Pancreas (tissue), 10 donors: ENCODE data around the gene MELTF. TPM values are rescaled to one million over a fixed set of nuclear protein-coding genes. Genes with fewer than 3 reads are reported as not detected.

Source experiments
- ATAC-seq, 4 donors: fragments of 200-7000 bp; cut with Tn5 transposase; one replicate each; pipeline versions ENCODE4 v1.8.0 to v1.9.1; 2020; ENCODE audit warnings: mild to moderate bottlenecking in 4 of 4, moderate library complexity in 4 of 4
- DNase-seq, 6 donors: peaks; one replicate each; pipeline ENCODE4 v3.0.0-alpha.2; 2020
- FAIRE-seq: peaks from 2 replicates; lab custom pipeline; 2012; peaks lifted over from hg19 to GRCh38; lab: Jason Lieb, UNC
- H3K27ac ChIP-seq, 4 donors: fragments of 200-600 bp; sonication (generic); 1 replicate in 3 of 4; 2 replicates in 1 of 4; pipeline versions ENCODE4 v1.5.0 to v1.8.0; 2020
- H3K27me3 ChIP-seq, 4 donors: fragments of 200-600 bp; one replicate each; pipeline ENCODE4 v1.8.0; 2021
- H3K36me3 ChIP-seq, 3 donors: fragments of 200-600 bp; sonication (generic) in 1 of 3; one replicate each; pipeline versions ENCODE4 v1.5.0 to v1.8.0; 2020 to 2021
- H3K4me1 ChIP-seq, 3 donors: fragments of 200-600 bp; one replicate each; pipeline ENCODE4 v1.8.0; 2021
- H3K4me3 ChIP-seq, 4 donors: fragments of 200-600 bp; sonication (generic) in 2 of 4; one replicate each; pipeline versions ENCODE4 v1.5.0 to v1.8.0; 2020 to 2021
- H3K9me3 ChIP-seq, 4 donors: fragments of 200-600 bp; one replicate each; pipeline ENCODE4 v1.8.0; 2021
- WGBS, 2 donors: extraction: QIAGEN DNeasy Blood & Tissue Kit; methylation state at CpG; one replicate each; pipeline ENCODE4 v1.1.7; 2013; 5-methylcytosine and 5-hydroxymethylcytosine counted together
- intact Hi-C, 3 donors: fragments of 100-400 bp; cut with DNase I; formaldehyde crosslinking; loops; one replicate each; pipeline versions ENCODE4 v1.11.1 to v1.14.2; 2022
- polyA plus RNA-seq, 2 donors: library from polyadenylated mRNA; stranded (reverse); fragments of 200-250 nt; gene quantifications; one replicate each; pipeline ENCODE4 v1.2.3, GENCODE V29; 2013
- total RNA-seq, 6 donors: library from RNA; stranded (reverse); fragmentation: NEBNext Ultra II Directional in 4 of 6; extraction: Animal tissue kit (Norgen Biotek cat#: 25700) in 4 of 6; gene quantifications; one replicate each; pipeline versions ENCODE4 v1.2.1 to v1.2.4, GENCODE V29; 2021 to 2023
- TF ChIP-seq, protein P1 (sequence below), 4 donors: fragments of 200-600 bp; sonication (generic) in 3 of 4; IDR thresholded peaks; one replicate each; pipeline versions ENCODE4 v1.5.0 to v1.8.0; 2021; ENCODE audit warnings: antibody characterized with exemption in 4 of 4
- donor health status: healthy with polysubstance abuse.
- donor health status: DM: no; HTN: no; CAD: no; lungs with moderate emphysema.
- donor health status: DM: no; HTN: no; CAD: no.
- donor health status: control.
- donor health status: control.
- donor health status: Bipolar disorder and iron deficiency.
- donor health status: DM: yes; HTN: yes; CAD: no.
- donor health status: DM: no; HTN: no; CAD: no.
- donor health status: DM: no; HTN: no; CAD: no.
- donor health status: DM: yes; HTN: yes; CAD: no.

Gene MELTF
- total and polyA plus RNA-seq, 8 donors = 2.9 to 21.7 (median 6.8) TPM

DNA sequence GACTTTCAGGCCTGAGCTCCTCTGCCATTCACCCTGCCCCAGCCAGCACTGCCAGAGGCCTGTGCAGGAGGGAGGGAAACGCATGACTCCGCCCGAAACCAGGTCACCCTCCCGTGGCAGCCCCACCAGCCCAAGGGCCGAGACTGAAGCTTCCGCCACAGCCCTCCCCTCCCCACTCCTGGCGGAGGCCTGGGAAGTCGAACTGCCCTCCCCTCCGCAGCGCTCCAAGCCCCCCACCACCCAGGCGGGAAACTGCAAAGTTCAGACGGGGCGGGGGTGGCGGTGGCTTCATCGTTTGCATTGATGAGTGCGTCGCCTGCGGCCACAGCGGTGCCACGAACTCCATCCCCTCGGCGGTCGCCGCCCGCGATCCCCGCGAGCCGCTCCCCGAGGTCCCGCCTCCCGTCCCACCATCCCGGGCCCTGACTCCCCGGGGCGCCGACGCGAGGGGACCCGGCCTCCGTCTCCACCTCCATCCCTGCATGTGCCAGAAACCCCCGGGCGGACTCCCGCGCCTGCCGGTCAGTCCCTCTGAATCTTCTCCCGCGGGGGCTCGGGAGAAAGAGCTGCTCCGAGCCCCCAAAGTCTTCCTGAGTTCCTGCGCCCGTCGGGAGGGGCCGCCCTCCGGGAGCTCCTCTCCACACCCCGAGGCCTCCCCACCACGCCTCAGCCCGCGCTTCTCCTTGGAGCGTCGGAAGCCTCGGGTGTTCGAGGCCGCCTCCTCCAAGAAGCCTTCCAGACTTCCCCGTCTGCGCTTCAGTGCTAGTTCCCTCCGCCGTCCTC is 698 bp downstream of the MELTF start:
- DNase-seq (peak in 1 of 6 donors; percentile 78), FAIRE-seq (no peak), ATAC-seq (peak in 3 of 4 donors; percentile 7 to 34 (median 8))
- Histone ChIP-seq H3K4me1 (no peaks in the 10 kb centered on the region), H3K27me3 (no peaks in the 10 kb centered on the region), H3K36me3 (no peaks in the 10 kb centered on the region), H3K4me3 (peak overlapping the region; percentile 40 to 79 (median 70)), H3K9me3 (no peaks in the 10 kb centered on the region), H3K27ac (no peak overlapping the region)
- intact Hi-C loops = no loop called here
- 24 to 28% methylated on average over 59 to 67 of the region's 67 CpGs for WGBS, 2 donors
- TF ChIP-seq, protein P1, sequence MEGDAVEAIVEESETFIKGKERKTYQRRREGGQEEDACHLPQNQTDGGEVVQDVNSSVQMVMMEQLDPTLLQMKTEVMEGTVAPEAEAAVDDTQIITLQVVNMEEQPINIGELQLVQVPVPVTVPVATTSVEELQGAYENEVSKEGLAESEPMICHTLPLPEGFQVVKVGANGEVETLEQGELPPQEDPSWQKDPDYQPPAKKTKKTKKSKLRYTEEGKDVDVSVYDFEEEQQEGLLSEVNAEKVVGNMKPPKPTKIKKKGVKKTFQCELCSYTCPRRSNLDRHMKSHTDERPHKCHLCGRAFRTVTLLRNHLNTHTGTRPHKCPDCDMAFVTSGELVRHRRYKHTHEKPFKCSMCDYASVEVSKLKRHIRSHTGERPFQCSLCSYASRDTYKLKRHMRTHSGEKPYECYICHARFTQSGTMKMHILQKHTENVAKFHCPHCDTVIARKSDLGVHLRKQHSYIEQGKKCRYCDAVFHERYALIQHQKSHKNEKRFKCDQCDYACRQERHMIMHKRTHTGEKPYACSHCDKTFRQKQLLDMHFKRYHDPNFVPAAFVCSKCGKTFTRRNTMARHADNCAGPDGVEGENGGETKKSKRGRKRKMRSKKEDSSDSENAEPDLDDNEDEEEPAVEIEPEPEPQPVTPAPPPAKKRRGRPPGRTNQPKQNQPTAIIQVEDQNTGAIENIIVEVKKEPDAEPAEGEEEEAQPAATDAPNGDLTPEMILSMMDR (IDR thresholded peaks at IDR 0.05) = no peak

DNA sequence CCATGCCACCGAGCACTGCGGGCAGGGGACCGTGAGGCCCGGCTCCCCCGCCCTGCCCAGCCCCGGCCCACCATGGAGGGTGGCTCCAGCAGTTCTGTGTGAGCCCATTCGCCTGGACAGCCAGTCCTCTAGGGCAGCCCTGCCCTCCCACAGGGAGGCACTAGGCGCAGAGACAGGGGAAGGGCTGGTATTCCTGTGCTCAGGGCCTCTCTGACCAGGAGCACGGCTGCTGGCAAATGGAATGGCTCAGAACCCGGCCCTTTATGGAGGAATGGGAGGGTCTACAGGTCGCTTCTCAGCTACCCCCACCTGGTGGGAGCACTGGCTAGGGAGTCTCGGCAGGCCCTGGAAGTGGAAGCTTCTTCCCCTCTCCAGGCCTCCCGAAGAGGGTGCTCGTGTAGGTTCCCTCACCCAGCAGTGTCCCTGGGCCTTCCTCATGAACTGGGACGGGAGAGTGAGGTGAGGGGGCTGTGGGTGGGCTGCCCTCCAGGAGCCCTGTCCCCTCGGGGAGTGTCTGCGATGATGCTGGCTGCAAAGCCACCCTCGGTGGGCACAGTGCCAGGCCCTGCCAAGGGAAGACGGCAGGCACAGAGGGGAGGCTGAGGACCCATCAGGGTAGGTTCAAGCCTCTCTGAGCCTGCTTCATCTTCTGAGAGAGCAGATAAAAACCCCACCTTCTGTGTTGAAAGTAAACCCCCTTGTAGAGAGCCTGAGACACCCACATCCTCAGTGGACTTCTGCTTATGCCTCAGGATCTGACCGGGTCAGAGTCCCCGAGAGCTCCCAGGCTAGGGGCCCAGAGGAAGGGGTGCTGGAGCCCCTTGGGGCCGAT is 1.5 kb downstream of the MELTF start:
- intact Hi-C loops = no loop called here
- 85 to 91% methylated on average over 22 of the region's 22 CpGs for WGBS, 2 donors
- no peak for ATAC-seq
- peaks cover 0 to 6% (median 0%) of the 10 kb centered on the region in 3 donors for H3K4me1 ChIP-seq
- peak in 1 of 6 donors; percentile 80 for DNase-seq
- TF ChIP-seq, protein P1 (IDR thresholded peaks at IDR 0.05) = no peak
- no peaks in the 10 kb centered on the region for H3K36me3 ChIP-seq
- no peak overlapping the region for H3K27ac ChIP-seq
- H3K9me3 ChIP-seq = no peaks in the 10 kb centered on the region
- no peaks in the 10 kb centered on the region for H3K27me3 ChIP-seq
- H3K4me3 ChIP-seq = no peak overlapping the region
- FAIRE-seq = no peak

GRCh38 chr3:197027151-197027895 is 2.3 kb downstream of the MELTF start:
- no peak overlapping the region for H3K27ac ChIP-seq
- no peaks in the 10 kb centered on the region for H3K9me3 ChIP-seq
- TF ChIP-seq, protein P1 (IDR thresholded peaks at IDR 0.05) = no peak
- no peak overlapping the region for H3K4me3 ChIP-seq
- H3K27me3 ChIP-seq = no peaks in the 10 kb centered on the region
- H3K36me3 ChIP-seq = no peaks in the 10 kb centered on the region
- peak in 1 of 6 donors; percentile 75 for DNase-seq
- intact Hi-C loops = no loop called here
- WGBS, 2 donors = 93 to 96% methylated on average over 28 to 29 of the region's 29 CpGs
- H3K4me1 ChIP-seq = peaks cover 0 to 6% (median 0%) of the 10 kb centered on the region in 3 donors
- FAIRE-seq = no peak
- no peak for ATAC-seq

DNA sequence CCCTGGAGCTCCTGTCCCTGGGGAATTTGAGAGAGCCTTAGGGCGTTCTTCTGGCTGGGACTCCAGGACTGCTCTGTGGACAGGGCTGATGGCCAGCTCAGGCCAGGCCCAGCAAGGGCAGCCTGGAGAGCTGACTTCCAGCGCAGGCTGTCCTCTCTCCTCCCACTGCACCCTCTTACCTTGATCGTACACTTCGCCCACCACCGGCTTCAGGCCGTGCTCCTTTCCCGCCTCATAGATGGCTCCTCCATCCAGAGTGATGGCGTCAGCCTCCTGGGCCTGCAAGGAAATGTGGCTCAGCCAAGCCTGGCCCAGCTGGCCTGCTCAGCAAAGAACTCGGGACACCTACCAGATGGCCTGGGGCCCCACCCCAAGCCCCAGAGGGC is 3.1 kb downstream of the MELTF start:
- TF ChIP-seq, protein P1 (IDR thresholded peaks at IDR 0.05) = no peak
- Histone ChIP-seq H3K4me1 (peaks cover 0 to 6% (median 0%) of the 10 kb centered on the region in 3 donors), H3K27ac (no peak overlapping the region), H3K4me3 (no peak overlapping the region), H3K36me3 (no peaks in the 10 kb centered on the region), H3K9me3 (no peaks in the 10 kb centered on the region), H3K27me3 (no peaks in the 10 kb centered on the region)
- ATAC-seq (no peak), DNase-seq (no peak), FAIRE-seq (no peak)
- intact Hi-C loops = no loop called here
- WGBS, 2 donors = 87 to 92% methylated on average over 9 of the region's 9 CpGs
